Neural progenitor cell (in vitro differentiated cells): ENCODE measurements around the gene OBI1. TPM values are rescaled to one million over a fixed set of nuclear protein-coding genes. Genes with fewer than 3 reads are reported as not detected.

Experiments
- DNase-seq: peaks from one replicate; pipeline ENCODE4 v3.0.0-alpha.2; 2016; ENCODE audit warnings: low spot score
- H2AFZ ChIP-seq: fragments of 200-600 bp; sonication (generic); replicated peaks from 2 replicates; pipeline ENCODE4 v1.6.1; 2016; ENCODE audit warnings: antibody characterized with exemption
- H3F3A ChIP-seq: fragments of 200-600 bp; sonication (generic); 2 replicates; pipeline ENCODE4 v1.6.1; 2016; ENCODE audit warnings: antibody characterized with exemption, low read depth
- H3K27ac ChIP-seq: fragments of 200-600 bp; sonication (generic); 2 replicates; pipeline ENCODE4 v1.5.1; 2016; ENCODE audit warnings: mild to moderate bottlenecking
- H3K27me3 ChIP-seq: fragments of 200-600 bp; sonication (generic); 2 replicates; pipeline ENCODE4 v1.6.1; 2016; ENCODE audit warnings: mild to moderate bottlenecking, moderate library complexity
- H3K36me3 ChIP-seq: fragments of 200-600 bp; sonication (generic); 2 replicates; pipeline ENCODE4 v1.5.1; 2016
- H3K4me1 ChIP-seq: fragments of 200-600 bp; sonication (generic); 2 replicates; pipeline ENCODE4 v1.6.1; 2016; ENCODE audit warnings: mixed run types
- H3K4me2 ChIP-seq: fragments of 200-600 bp; sonication (generic); 2 replicates; pipeline ENCODE4 v1.6.1; 2016
- H3K4me3 ChIP-seq: fragments of 200-600 bp; sonication (generic); 2 replicates; pipeline ENCODE4 v1.5.1; 2016
- H3K79me2 ChIP-seq: fragments of 200-600 bp; sonication (generic); 2 replicates; pipeline ENCODE4 v1.6.1; 2016; ENCODE audit warnings: low read depth
- H3K9ac ChIP-seq: fragments of 200-600 bp; sonication (generic); 2 replicates; pipeline ENCODE4 v1.6.1; 2016
- H3K9me3 ChIP-seq: fragments of 200-600 bp; sonication (generic); 2 replicates; pipeline ENCODE4 v1.5.1; 2016; ENCODE audit warnings: low read depth
- H4K20me1 ChIP-seq: fragments of 200-600 bp; sonication (generic); 2 replicates; pipeline ENCODE4 v1.6.1; 2016; ENCODE audit warnings: low read depth
- H3K27ac Mint-ChIP-seq: 3 replicates; pipeline ENCODE4 v1.8.0; 2021; ENCODE audit warnings: mixed read lengths
- H3K27me3 Mint-ChIP-seq: 2 replicates; pipeline ENCODE4 v1.8.0; 2022; ENCODE audit warnings: low read depth, mild to moderate bottlenecking, inconsistent platforms, moderate library complexity, mixed read lengths; ENCODE audit not compliant: insufficient read depth
- H3K36me3 Mint-ChIP-seq: 3 replicates; pipeline ENCODE4 v1.8.0; 2021; ENCODE audit warnings: mixed read lengths
- H3K4me1 Mint-ChIP-seq: 3 replicates; pipeline ENCODE4 v1.8.0; 2021; ENCODE audit warnings: mixed read lengths
- H3K4me3 Mint-ChIP-seq: 3 replicates; pipeline ENCODE4 v1.8.0; 2021; ENCODE audit warnings: mild to moderate bottlenecking, moderate library complexity, mixed read lengths
- H3K9me3 Mint-ChIP-seq: 3 replicates; pipeline ENCODE4 v1.8.0; 2020; ENCODE audit warnings: mixed read lengths
- EZH2 ChIP-seq: fragments of 200-600 bp; sonication (generic); IDR thresholded peaks from 2 replicates; pipeline ENCODE4 v1.6.1; 2017; ENCODE audit warnings: antibody characterized with exemption, mild to moderate bottlenecking, moderate library complexity
- EZH2phosphoT487 ChIP-seq: fragments of 200-600 bp; sonication (generic); IDR thresholded peaks from 2 replicates; pipeline ENCODE4 v1.6.1; 2017; ENCODE audit warnings: antibody characterized with exemption
- total RNA-seq: library from RNA; depleted of rRNA; stranded (reverse); fragments of >200 nt; gene quantifications from 2 replicates; pipeline ENCODE4 v1.2.3, GENCODE V29; 2015; ENCODE audit warnings: low replicate concordance
- TF ChIP-seq, protein P1 (sequence below): fragments of 200-600 bp; sonication (generic); IDR thresholded peaks from 2 replicates; pipeline ENCODE4 v1.5.1; 2017; ENCODE audit warnings: antibody characterized with exemption, mild to moderate bottlenecking

The OBI1 gene
- total RNA-seq, 1 donor from 2014 or later: 36.9 TPM

DNA sequence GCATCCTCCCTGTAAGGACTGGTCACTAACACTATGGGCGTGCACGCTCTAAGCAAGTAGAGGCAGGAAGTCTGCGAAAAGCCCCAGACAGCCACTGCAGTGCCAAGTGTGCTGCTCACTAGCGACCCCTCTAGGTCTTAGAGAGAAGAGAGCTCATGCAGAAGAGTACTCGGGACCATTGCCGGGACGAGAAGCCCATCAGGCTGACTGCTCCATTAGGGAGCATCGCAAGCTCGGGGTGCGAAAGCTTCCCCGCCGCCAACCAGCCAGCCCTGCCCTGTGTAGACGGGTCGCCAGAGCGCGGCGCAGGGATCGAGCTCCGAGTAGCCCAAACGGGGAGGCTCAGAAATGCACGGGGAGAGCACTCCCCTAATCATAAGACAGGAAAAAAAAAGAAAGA is 72.2 kb downstream of the OBI1 start:
- peaks cover 50% of the 10 kb centered on the region for H3K27me3 Mint-ChIP-seq

DNA sequence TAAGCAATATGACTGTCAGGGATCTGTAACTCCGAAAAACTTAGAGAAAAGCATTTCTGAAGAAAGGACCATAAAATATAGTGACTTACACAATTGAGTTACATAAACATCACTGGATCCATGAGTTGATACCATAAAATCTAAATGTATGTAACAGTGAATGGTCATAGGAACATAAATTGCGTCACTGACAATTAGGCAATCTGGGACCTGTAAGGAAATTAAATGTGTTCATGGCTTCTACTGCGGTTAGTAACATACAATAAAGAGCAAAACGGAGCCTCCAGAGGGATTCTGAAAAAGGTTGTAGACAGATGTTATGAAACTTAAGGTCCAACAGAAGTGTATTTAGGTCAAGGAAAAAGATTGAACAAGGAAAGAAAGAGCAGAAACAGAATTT is 82.7 kb downstream of the OBI1 start:
- H3F3A ChIP-seq: no peaks in the 10 kb centered on the region
- H3K4me3 ChIP-seq: no peak overlapping the region
- Mint-ChIP-seq H3K36me3 (no peaks in the 10 kb centered on the region), H3K4me3 (no peak overlapping the region), H3K27ac (no peak overlapping the region), H3K9me3 (no peaks in the 10 kb centered on the region), H3K4me1 (no peaks in the 10 kb centered on the region), H3K27me3 (no peaks in the 10 kb centered on the region)
- H3K36me3 ChIP-seq: no peaks in the 10 kb centered on the region
- H3K9me3 ChIP-seq: no peaks in the 10 kb centered on the region
- H3K27me3 ChIP-seq: peaks cover 56% of the 10 kb centered on the region
- no peak overlapping the region for H3K9ac ChIP-seq
- no peak for DNase-seq
- H3K79me2 ChIP-seq: no peaks in the 10 kb centered on the region
- H4K20me1 ChIP-seq: no peaks in the 10 kb centered on the region
- no peak overlapping the region for H2AFZ ChIP-seq
- no peak overlapping the region for H3K4me2 ChIP-seq
- TF ChIP-seq EZH2phosphoT487: no peak
- no peak for TF ChIP-seq EZH2
- TF ChIP-seq, protein P1, sequence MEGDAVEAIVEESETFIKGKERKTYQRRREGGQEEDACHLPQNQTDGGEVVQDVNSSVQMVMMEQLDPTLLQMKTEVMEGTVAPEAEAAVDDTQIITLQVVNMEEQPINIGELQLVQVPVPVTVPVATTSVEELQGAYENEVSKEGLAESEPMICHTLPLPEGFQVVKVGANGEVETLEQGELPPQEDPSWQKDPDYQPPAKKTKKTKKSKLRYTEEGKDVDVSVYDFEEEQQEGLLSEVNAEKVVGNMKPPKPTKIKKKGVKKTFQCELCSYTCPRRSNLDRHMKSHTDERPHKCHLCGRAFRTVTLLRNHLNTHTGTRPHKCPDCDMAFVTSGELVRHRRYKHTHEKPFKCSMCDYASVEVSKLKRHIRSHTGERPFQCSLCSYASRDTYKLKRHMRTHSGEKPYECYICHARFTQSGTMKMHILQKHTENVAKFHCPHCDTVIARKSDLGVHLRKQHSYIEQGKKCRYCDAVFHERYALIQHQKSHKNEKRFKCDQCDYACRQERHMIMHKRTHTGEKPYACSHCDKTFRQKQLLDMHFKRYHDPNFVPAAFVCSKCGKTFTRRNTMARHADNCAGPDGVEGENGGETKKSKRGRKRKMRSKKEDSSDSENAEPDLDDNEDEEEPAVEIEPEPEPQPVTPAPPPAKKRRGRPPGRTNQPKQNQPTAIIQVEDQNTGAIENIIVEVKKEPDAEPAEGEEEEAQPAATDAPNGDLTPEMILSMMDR: no peak
- no peaks in the 10 kb centered on the region for H3K4me1 ChIP-seq
- no peak overlapping the region for H3K27ac ChIP-seq

More for the DNA sequence above, 72.2 kb downstream of the OBI1 start:
- no peak overlapping the region for H3K9ac ChIP-seq
- Mint-ChIP-seq H3K4me1 (peaks cover 10% of the 10 kb centered on the region), H3K4me3 (peak overlapping the region; percentile 16), H3K9me3 (peaks cover 7% of the 10 kb centered on the region), H3K36me3 (no peaks in the 10 kb centered on the region), H3K27ac (no peak overlapping the region)
- no peak overlapping the region for H3K27ac ChIP-seq
- no peaks in the 10 kb centered on the region for H3K9me3 ChIP-seq
- H3F3A ChIP-seq: peaks cover 4% of the 10 kb centered on the region
- H3K4me1 ChIP-seq: no peaks in the 10 kb centered on the region
- H3K79me2 ChIP-seq: no peaks in the 10 kb centered on the region
- DNase-seq: peak; percentile 91
- peaks cover 15% of the 10 kb centered on the region for H4K20me1 ChIP-seq
- peak overlapping the region; percentile 65 for H3K4me2 ChIP-seq
- H2AFZ ChIP-seq: no peak overlapping the region
- TF ChIP-seq EZH2phosphoT487 (no peak), EZH2 (peak; percentile 55)
- TF ChIP-seq, protein P1: peak; percentile 82
- H3K4me3 ChIP-seq: no peak overlapping the region
- H3K36me3 ChIP-seq: no peaks in the 10 kb centered on the region
- peaks cover 100% of the 10 kb centered on the region for H3K27me3 ChIP-seq

DNA sequence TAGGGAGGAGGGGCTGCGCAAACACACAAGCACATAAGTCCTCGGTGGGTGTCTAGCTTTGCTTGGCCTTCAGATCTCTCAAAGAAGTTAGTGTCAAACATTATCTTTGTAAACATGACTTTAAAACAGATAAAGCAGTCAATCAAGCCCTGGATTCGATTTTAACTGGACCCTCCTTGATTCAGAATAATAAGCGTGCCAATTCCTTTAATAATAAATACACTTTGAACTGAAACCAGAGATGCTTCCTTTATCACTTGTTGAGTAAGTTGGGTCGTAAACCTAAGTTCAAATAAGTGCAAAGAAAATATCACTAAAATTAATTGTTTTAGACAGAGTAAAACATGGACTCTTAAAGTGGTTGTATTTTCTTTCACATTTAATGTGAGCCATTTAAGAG is 86.5 kb downstream of the OBI1 start:
- Histone ChIP-seq H4K20me1 (no peaks in the 10 kb centered on the region), H3K27ac (no peak overlapping the region), H3K4me2 (no peak overlapping the region), H3K9ac (no peak overlapping the region), H2AFZ (no peak overlapping the region), H3K4me3 (no peak overlapping the region), H3K9me3 (no peaks in the 10 kb centered on the region), H3K27me3 (peaks cover 20% of the 10 kb centered on the region), H3K4me1 (no peaks in the 10 kb centered on the region), H3F3A (no peaks in the 10 kb centered on the region), H3K79me2 (no peaks in the 10 kb centered on the region), H3K36me3 (no peaks in the 10 kb centered on the region)
- Mint-ChIP-seq H3K27me3 (no peaks in the 10 kb centered on the region), H3K4me3 (no peak overlapping the region), H3K36me3 (no peaks in the 10 kb centered on the region), H3K4me1 (no peaks in the 10 kb centered on the region), H3K27ac (no peak overlapping the region), H3K9me3 (no peaks in the 10 kb centered on the region)
- DNase-seq: no peak
- no peak for TF ChIP-seq EZH2phosphoT487
- TF ChIP-seq EZH2: no peak
- TF ChIP-seq, protein P1: no peak

DNA sequence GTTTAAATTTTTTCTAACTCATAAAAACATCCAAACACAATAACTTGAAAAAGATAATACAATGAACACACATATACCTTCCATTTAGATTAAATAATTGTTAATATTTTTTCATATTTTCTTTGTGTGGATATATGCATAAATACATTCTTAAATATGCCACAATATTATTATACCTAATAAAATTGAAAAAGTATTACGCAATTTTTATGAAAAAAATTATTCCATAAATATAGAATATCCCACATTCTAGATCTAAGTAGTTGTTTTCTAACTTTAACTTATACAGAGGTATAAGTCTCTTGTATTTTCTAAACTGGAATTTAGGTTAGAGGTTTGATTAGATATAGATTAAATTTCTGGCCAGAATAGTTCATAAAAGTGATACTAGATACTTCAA is 89.9 kb downstream of the OBI1 start:
- Histone ChIP-seq H3K4me3 (no peak overlapping the region), H4K20me1 (no peaks in the 10 kb centered on the region), H3K27ac (no peak overlapping the region), H3K36me3 (no peaks in the 10 kb centered on the region), H3F3A (no peaks in the 10 kb centered on the region), H3K4me2 (no peak overlapping the region), H2AFZ (no peak overlapping the region), H3K27me3 (no peaks in the 10 kb centered on the region), H3K79me2 (no peaks in the 10 kb centered on the region), H3K4me1 (no peaks in the 10 kb centered on the region), H3K9ac (no peak overlapping the region), H3K9me3 (no peaks in the 10 kb centered on the region)
- Mint-ChIP-seq H3K9me3 (no peaks in the 10 kb centered on the region), H3K4me3 (no peak overlapping the region), H3K27me3 (peaks cover 3% of the 10 kb centered on the region), H3K4me1 (no peaks in the 10 kb centered on the region), H3K36me3 (no peaks in the 10 kb centered on the region), H3K27ac (no peak overlapping the region)
- TF ChIP-seq, protein P1: no peak
- TF ChIP-seq EZH2: no peak
- no peak for TF ChIP-seq EZH2phosphoT487
- no peak for DNase-seq
